Activated CD4-positive, alpha-beta T cell treated with anti-CD3 and anti-CD28 coated beads, Interleukin-10, Interleukin-2, amounts not matched to agents 100 ng/mL and 50 ng/mL, durations not matched to agents 16 hours and 8 hours (primary cell): ENCODE data around the gene EXOSC1.
A peak's percentile ranks its signal among the peaks of the same experiment; 100 is the strongest.
"Not testable (repeated sequence)": the region's sequence is repeated elsewhere in the genome, so short reads cannot be mapped to it uniquely, and the experiment has no call there.

Source experiments
- DNase-seq: peaks from one replicate; pipeline ENCODE4 v3.0.0-alpha.2; 2020

EXOSC1 gene

DNA sequence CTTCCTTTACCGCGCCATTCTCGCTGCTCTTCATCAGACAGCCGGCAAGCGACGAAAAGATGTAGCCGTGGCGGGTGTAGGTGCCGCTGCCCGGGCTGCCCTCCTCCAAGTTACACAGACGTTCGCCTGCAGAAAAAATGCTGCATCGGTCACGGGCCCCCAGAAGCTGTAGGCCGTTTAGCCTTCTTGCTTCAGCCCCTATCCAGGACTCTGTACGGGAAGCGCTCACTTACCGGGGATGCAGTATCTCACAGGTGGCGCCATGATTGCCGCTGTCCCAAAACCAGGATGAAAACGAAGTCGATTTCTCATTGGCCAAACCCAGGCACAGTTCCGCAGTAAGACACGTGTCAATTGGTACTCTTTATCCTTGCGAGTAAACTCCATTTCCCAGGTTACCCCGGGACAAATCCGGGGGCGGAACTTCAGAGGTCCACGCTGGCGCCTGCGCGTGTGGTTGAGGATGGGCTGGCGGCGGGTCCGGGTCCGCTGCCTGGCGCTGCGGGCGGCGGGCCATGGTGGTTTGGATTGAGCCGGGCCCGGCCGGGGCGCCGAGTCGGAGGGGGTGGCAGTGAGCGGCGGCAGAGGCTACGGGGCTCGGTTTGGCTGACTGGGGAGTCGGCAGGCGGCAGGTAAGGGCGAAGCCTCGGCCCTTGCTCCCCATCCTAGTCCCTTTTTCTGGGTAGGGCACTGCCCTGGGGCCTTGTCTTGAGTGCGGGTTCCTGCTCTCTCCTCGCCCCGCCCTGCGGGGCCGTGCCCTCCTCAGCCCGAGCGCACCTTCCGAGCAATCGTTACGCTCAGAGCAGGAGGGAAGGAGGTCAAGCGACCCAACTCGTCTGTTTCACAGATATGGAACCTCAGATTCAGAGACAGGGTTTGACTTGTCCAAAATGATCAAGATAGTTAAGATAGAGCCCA is at the start of gene EXOSC1, which contains the start of gene ZDHHC16:
Gene EXOSC1 (minus strand): TSS at position 285 of the 918 bp plus-strand sequence. CDS start 21 bp downstream, at position 264.
Gene ZDHHC16 (plus strand): TSS at position 454 of the 918 bp plus-strand sequence. CDS start 5,501 bp downstream, outside the sequence.
- peak; percentile 97 for DNase-seq

- peak; percentile 10 for DNase-seq
Measured at GRCh38 chr10:97494863-97495506, 49.2 kb upstream of the EXOSC1 start.

GRCh38 chr10:97494151-97494550 is 48.3 kb upstream of the EXOSC1 start:
- DNase-seq: no peak

- DNase-seq: peak; percentile 18
Measured at GRCh38 chr10:97490592-97490991, 44.8 kb upstream of the EXOSC1 start.

DNA sequence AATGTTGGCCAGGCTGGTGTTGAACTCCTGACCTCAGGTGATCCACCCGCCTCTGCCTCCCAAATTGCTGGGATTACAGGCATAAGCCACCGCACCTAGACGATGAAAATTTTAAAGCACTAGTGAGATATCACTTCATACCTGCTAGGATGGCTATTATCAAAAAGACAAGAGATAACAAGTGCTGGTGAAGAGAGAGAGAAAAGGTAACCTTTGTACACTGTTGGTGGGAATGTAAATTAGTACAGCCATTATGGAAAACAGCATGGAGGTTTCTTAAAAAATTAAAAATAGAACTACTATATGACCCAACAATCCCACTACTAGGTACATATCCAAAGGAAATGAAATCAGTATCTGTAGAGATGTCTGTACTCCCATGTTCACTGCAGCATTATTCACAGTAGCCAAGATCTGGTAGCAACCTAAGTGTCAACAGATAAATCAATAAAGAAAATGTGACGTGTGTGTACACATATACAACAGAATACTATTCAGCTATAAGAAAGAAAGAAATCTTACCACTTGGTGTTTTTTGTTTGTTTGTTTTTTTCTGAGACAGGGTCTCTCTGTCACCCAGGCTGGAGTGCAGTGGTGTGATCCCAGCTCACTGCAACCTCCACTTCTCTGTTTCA is 40.0 kb upstream of the EXOSC1 start:
- no peak for DNase-seq

DNA sequence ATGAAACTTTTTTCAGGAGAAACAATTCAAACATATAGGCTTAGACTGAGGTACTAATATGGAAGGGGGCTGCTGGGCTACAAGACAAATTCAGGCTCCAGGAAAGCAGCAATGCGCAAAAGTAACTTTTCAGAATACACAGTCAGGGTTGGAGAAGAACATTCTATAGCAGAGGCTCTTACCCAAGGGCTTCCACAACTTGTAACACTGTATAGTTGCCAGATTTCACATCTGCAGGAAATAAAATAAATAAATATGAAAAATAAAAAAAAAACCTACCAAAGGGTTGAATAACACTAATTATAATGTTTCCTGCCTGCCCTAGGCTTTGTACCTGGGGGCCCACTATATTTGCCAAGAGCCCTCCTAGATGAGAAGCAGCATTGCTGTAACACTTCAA is 38.1 kb upstream of the EXOSC1 start:
- DNase-seq: no peak

DNA sequence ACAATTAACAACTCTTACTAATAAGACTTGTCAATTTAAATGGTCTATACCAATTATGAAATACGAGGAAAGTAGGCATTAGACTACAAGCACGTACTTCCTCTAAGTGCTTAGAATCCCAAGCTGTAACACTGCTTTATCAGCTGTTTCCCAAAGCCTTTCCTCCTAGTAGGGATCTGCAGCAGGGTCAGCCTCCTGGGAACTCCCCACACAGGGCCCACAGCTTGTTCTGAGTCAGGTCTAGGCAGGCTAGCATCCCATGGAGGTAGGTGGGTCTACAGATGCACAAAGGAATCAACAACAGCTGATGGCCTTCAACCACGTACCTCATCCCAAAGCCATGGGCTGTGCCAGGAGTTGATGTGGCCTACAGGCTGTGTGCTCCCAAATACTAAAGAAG is 37.7 kb upstream of the EXOSC1 start:
- DNase-seq: no peak

- DNase-seq: no peak
Measured at GRCh38 chr10:97482381-97482780, 36.6 kb upstream of the EXOSC1 start.

DNA sequence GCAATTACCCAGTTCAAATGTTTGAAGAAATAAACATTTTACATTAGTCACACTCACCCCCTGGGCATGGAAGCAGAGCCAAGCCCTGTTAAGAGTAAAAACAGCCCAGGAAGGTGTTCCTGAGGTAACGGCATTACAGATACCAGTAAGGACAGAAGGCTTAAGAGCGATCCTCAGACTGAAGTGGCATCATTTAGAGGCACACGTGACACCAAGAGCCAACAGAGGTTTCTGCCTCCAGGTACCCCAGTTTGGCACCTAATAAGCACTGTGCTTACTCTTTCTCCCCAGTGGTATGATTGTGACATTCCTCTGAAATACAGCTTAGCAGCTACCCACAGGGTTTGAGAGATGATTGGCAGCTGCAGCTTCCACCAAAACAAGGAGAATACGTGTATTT is 35.3 kb upstream of the EXOSC1 start:
- DNase-seq: no peak

DNA sequence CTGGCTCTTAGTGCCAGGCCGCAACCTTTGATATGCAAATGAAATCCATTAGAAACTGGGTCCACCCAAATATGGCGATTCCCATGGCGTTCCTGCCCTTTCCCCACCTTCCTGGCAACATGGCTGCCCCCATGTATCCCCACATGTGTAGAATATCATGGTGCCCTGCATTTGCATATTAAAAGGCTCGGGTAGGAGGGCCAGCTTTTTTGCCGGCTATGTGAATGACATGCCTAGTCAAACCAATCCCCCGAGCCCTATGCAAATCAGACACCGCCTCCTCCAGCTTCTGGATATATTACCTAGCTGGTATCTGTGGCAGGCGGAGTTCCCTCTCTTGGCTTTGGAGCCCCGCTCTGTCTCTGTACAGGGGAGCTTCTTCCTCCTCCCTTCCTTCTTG is 34.1 kb upstream of the EXOSC1 start:
- no peak for DNase-seq

GRCh38 chr10:97479410-97479809 is 33.6 kb upstream of the EXOSC1 start:
- DNase-seq: not testable (repeated sequence)

DNA sequence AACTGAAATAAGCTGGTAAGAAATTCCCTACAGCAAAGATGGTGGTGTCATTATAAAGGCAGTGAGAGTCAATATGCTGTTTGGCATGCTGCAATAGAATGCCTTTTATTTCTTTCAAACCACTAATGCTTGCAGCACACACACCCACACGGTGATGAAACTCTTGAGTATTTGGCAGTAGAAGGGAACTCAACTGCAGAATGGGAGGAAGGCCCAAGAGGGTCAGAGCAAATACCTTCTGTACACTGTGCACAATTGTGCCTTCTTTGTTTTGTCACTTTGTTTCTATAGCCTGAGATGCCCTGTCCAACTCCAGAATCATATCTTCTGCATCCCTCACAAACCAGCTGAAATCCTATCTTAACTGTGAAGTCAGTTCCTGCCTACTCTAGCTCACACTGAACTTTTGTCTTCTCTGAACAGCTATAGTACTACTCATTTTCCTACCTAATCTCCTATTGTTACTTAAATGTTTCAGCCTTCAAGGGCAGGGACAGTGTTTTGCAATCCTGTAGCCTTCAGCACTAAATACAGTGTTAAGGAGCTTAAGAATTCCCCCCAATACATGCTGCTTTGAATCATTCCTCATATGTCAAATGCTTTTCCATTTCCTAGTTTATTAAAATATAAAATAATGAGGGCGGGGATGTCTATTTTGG is 30.3 kb upstream of the EXOSC1 start:
- no peak for DNase-seq

- no peak for DNase-seq
Measured at GRCh38 chr10:97474918-97475317, 29.1 kb upstream of the EXOSC1 start.

DNA sequence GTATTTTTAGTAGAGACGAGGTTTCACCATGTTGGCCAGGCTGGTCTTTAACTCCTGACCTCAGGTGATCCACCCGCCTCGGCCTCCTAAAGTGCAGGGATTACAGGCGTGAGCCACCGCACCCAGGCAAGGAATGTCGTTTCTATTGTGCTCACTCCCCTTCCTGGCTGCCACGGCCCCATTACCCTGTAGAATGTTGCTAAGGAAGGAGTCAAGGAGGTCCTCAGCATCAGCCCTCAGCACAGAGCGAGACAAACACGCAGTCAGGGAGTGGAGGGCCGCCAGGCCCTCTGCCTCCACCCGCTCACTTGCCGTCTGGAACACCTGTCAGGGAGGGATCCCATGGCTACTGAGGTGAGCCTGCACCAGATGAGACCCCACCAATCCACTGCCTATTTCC is 23.0 kb upstream of the EXOSC1 start:
- DNase-seq: not testable (repeated sequence)

DNA sequence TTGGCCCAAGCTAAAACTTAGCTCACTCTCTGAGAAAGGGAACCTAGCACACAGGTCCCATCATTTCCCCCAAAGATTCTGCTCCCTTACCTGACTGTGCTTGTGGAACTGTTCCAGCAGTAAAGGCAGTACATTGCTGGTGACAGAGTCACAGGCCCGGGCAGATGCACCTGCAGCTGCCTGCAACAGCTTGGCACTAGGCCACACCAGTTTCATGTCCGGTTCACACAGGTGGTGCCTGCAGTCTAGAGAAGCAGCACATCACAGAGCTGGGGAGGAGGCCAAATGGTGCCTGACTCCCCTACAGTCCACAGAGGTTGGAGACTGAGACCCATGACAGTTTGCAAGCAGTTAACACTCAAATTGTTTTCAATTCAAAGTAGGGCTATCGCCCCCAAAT is 22.4 kb upstream of the EXOSC1 start:
- no peak for DNase-seq

DNA sequence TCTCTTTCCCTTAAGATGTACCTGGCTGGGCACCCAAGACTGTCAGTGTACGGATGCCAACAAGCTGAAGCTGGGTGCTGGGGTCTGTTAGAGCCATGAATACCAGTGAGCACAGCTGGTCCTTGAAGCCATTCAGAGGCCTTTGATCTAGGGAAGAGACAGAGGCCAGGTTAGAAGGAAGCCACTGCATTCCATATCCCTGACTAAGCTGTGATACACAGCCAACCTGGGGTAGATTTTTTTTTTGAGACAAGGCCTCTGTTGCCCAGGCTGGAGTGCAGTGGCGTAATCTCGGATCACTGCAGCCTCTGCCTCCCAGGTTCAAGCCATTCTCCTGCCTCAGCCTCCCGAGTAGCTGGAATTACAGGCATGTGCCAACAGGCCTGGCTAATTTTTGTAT is 20.9 kb upstream of the EXOSC1 start:
- no peak for DNase-seq

DNA sequence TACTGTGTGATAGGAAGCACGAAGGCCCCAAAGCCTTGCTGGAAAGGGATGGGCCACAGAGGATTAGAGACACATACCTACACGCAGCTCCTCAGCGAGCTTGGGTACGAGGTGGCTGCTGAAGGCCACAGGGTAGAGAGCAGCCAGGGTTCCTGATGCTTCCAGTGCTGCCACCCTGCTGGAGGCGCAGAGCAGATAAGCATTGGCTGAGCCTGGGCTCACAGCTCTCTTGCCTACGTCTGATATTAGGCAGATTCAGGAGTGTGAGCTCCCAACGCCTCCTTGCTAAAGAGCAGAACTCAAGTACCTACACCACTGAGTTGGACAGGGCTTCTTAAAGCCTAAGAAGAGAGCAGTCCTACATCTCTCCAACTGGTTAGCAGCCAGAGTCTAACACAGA is 20.2 kb upstream of the EXOSC1 start:
- no peak for DNase-seq

GRCh38 chr10:97464226-97464625 is 18.4 kb upstream of the EXOSC1 start:
- DNase-seq: no peak

GRCh38 chr10:97463363-97464132 is 17.7 kb upstream of the EXOSC1 start:
- DNase-seq: peak; percentile 49

DNA sequence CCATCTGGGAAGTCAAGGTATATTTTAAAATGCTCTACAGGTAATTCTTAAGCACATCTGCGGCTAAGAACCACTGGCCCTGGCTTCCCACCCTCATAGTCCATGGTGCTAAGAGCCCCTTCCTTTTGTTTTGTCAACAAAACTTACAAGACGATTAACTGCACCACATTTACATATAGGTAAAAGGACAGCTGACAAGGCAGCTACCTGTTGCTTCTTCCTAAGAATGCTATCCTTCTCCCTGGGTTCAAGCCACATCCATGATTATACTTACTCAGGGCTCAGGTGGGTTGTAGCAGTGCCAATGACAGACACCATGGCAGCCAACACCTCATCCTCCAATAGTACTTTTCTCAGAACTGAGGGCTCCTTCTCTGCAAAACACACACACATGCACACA is 16.5 kb upstream of the EXOSC1 start:
- DNase-seq: no peak

DNA sequence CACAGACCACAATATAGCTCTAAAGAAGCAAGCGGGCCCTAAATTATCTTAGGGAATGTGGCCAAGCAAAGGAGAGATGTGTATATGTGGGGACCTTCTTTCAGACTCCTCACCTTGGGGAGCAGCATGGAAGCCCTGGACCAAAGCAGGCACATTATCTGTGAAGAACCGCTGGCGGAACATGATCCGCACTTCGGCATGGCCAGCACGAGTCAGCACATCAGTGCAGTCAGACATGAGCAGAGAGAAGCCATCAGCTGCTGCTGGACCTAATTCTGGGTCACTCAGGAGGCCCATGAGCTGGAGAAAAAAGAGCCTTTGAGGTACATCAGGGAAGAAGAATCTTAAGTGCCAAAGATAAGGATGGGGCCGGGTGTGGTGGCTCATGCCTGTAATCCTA is 14.1 kb upstream of the EXOSC1 start:
- DNase-seq: no peak

DNA sequence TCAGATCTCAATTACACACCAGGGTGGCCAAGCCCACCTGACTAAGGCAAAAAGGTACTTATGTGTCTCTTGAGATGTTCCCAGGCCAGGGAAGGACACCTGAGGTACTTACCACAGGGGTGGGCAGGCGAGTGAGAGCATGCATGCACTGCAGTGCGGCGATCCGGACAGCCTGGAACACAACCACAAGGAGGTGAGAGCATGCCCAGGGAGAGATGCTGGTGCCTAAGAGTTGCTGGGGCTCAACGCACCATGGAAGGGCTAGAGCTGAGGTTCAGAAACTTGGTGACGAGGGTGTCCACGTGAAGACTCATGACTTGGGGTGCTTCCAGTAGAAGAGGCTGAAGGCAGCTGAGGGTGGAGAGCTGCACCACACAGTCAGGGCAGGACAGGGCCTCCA is 13.3 kb upstream of the EXOSC1 start:
- no peak for DNase-seq
